Liver (tissue), 3 donors: ENCODE data around the gene ARNT2.

ENCODE experiments used
- EGR1 ChIP-seq, 2 donors: IDR thresholded peaks; 2 replicates each; pipeline ENCODE4 v1.6.1; 2016 to 2018; ENCODE audit warnings: antibody characterized with exemption in 2 of 2, low read depth in 2 of 2
- GABPA ChIP-seq, 2 donors: IDR thresholded peaks in 1 of 2; conservative IDR thresholded peaks in 1 of 2; 2 replicates each; pipeline ENCODE4 v1.6.1; 2016; ENCODE audit warnings: antibody characterized with exemption in 2 of 2, mild to moderate bottlenecking in 1 of 2, moderate library complexity in 1 of 2
- HNF4G ChIP-seq: IDR thresholded peaks from 2 replicates; pipeline ENCODE4 v1.6.1; 2016; ENCODE audit warnings: antibody characterized with exemption
- JUND ChIP-seq, 2 donors: IDR thresholded peaks; 2 replicates each; pipeline ENCODE4 v1.6.1; 2016; ENCODE audit warnings: antibody characterized with exemption in 2 of 2
- MAX ChIP-seq: IDR thresholded peaks from 2 replicates; pipeline ENCODE4 v1.6.1; 2016; ENCODE audit warnings: antibody characterized with exemption
- NR2F2 ChIP-seq: IDR thresholded peaks from 2 replicates; pipeline ENCODE4 v1.6.1; 2016; ENCODE audit warnings: antibody characterized with exemption
- RAD21 ChIP-seq, 2 donors: IDR thresholded peaks; 2 replicates each; pipeline ENCODE4 v1.6.1; 2016; ENCODE audit warnings: antibody characterized with exemption in 2 of 2, mild to moderate bottlenecking in 2 of 2
- REST ChIP-seq: IDR thresholded peaks from 2 replicates; pipeline ENCODE4 v1.6.1; 2016; ENCODE audit warnings: antibody characterized with exemption, mild to moderate bottlenecking
- TAF1 ChIP-seq: conservative IDR thresholded peaks from 2 replicates; pipeline ENCODE4 v1.6.1; 2016; ENCODE audit warnings: antibody characterized with exemption, mild to moderate bottlenecking
- YY1 ChIP-seq: IDR thresholded peaks from 2 replicates; pipeline ENCODE4 v1.6.1; 2016; ENCODE audit warnings: antibody characterized with exemption, mild to moderate bottlenecking
- TF ChIP-seq, protein P1 (sequence below): fragments of 150-350 bp; IDR thresholded peaks from 2 replicates; pipeline ENCODE4 v1.5.1; 2017; ENCODE audit warnings: improper control_type of control experiment, low read depth, low read length; ENCODE audit not compliant: missing input control
- donor health status: healthy.
- donor health status: healthy.

DNA sequence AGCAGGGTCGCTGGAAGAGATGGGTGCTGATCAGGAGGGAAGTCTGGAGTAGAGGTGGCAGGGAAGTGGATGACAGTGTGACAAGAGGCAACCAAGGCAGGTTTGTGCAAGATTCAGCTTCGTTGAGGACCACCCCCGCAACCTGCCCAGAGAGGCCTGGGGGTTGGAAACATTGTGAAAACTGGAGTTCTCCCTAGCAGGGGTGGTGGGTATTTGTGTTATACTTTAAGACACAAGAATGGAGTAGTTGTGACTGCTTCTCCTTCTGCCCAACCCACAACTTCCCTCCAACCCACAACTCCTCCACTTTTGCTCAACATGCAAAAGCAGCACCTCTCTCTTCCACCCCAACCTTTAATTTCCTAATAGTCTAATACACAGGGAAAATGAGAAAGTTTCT, 8.6 kb upstream of the ARNT2 start:
- TF ChIP-seq, protein P1, sequence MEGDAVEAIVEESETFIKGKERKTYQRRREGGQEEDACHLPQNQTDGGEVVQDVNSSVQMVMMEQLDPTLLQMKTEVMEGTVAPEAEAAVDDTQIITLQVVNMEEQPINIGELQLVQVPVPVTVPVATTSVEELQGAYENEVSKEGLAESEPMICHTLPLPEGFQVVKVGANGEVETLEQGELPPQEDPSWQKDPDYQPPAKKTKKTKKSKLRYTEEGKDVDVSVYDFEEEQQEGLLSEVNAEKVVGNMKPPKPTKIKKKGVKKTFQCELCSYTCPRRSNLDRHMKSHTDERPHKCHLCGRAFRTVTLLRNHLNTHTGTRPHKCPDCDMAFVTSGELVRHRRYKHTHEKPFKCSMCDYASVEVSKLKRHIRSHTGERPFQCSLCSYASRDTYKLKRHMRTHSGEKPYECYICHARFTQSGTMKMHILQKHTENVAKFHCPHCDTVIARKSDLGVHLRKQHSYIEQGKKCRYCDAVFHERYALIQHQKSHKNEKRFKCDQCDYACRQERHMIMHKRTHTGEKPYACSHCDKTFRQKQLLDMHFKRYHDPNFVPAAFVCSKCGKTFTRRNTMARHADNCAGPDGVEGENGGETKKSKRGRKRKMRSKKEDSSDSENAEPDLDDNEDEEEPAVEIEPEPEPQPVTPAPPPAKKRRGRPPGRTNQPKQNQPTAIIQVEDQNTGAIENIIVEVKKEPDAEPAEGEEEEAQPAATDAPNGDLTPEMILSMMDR, result no peak
- TF ChIP-seq MAX (no peak), NR2F2 (no peak), HNF4G (no peak), REST (no peak), GABPA (IDR thresholded peaks at IDR 0.05 in 1 of 2, conservative IDR thresholded peaks at IDR 0.05 in 1 of 2) (no peak), TAF1 (no peak), EGR1 (IDR thresholded peaks at IDR 0.05; ENCODE audit: low read depth in 2 of 2) (no peak), YY1 (no peak), JUND (IDR thresholded peaks at IDR 0.05) (no peak), RAD21 (IDR thresholded peaks at IDR 0.05) (no peak)
